ENCODE results near the gene STXBP4.

Gene STXBP4

GRCh38 chr17:55002458-55002857 lies 33.9 kb downstream of the STXBP4 start:
- no peak for TF ChIP-seq REST (IDR thresholded peaks at IDR 0.05; ENCODE audit: insufficient read depth in 1 of 2, low read depth in 2 of 2, low read length in 2 of 2)
- no peak for TF ChIP-seq TAF1 (IDR thresholded peaks at IDR 0.05; ENCODE audit: borderline replicate concordance, insufficient read depth, low read length)
- TF ChIP-seq SIN3A (IDR thresholded peaks at IDR 0.05; ENCODE audit: borderline replicate concordance, insufficient read depth, low read length): no peak
- TF ChIP-seq FOXP2 (optimal IDR thresholded peaks at IDR 0.05; ENCODE audit: borderline replicate concordance, extremely low read depth, extremely low read length, insufficient read depth): no peak
- TF ChIP-seq POLR2AphosphoS5 (IDR thresholded peaks at IDR 0.05; ENCODE audit: low read depth, low read length): no peak

GRCh38 chr17:55004484-55004883 lies 35.9 kb downstream of the STXBP4 start:
- TF ChIP-seq POLR2AphosphoS5 (IDR thresholded peaks at IDR 0.05; ENCODE audit: low read depth, low read length) (no peak), FOXP2 (optimal IDR thresholded peaks at IDR 0.05; ENCODE audit: borderline replicate concordance, extremely low read depth, extremely low read length, insufficient read depth) (no peak), TAF1 (IDR thresholded peaks at IDR 0.05; ENCODE audit: borderline replicate concordance, insufficient read depth, low read length) (no peak), SIN3A (IDR thresholded peaks at IDR 0.05; ENCODE audit: borderline replicate concordance, insufficient read depth, low read length) (no peak), REST (IDR thresholded peaks at IDR 0.05; ENCODE audit: insufficient read depth in 1 of 2, low read depth in 2 of 2, low read length in 2 of 2) (no peak)

- no peak for TF ChIP-seq SIN3A (IDR thresholded peaks at IDR 0.05; ENCODE audit: borderline replicate concordance, insufficient read depth, low read length)
- no peak for TF ChIP-seq FOXP2 (optimal IDR thresholded peaks at IDR 0.05; ENCODE audit: borderline replicate concordance, extremely low read depth, extremely low read length, insufficient read depth)
- no peak for TF ChIP-seq POLR2AphosphoS5 (IDR thresholded peaks at IDR 0.05; ENCODE audit: low read depth, low read length)
- no peak for TF ChIP-seq REST (IDR thresholded peaks at IDR 0.05; ENCODE audit: insufficient read depth in 1 of 2, low read depth in 2 of 2, low read length in 2 of 2)
- no peak for TF ChIP-seq TAF1 (IDR thresholded peaks at IDR 0.05; ENCODE audit: borderline replicate concordance, insufficient read depth, low read length)
Measured at GRCh38 chr17:55005520-55005919, 37.0 kb downstream of the STXBP4 start.

- no peak for TF ChIP-seq POLR2AphosphoS5 (IDR thresholded peaks at IDR 0.05; ENCODE audit: low read depth, low read length)
- no peak for TF ChIP-seq FOXP2 (optimal IDR thresholded peaks at IDR 0.05; ENCODE audit: borderline replicate concordance, extremely low read depth, extremely low read length, insufficient read depth)
- TF ChIP-seq REST (IDR thresholded peaks at IDR 0.05; ENCODE audit: insufficient read depth in 1 of 2, low read depth in 2 of 2, low read length in 2 of 2): no peak
- no peak for TF ChIP-seq SIN3A (IDR thresholded peaks at IDR 0.05; ENCODE audit: borderline replicate concordance, insufficient read depth, low read length)
- TF ChIP-seq TAF1 (IDR thresholded peaks at IDR 0.05; ENCODE audit: borderline replicate concordance, insufficient read depth, low read length): no peak
Measured at GRCh38 chr17:55023626-55024025, 55.1 kb downstream of the STXBP4 start.

- TF ChIP-seq POLR2AphosphoS5 (IDR thresholded peaks at IDR 0.05; ENCODE audit: low read depth, low read length) (no peak), TAF1 (IDR thresholded peaks at IDR 0.05; ENCODE audit: borderline replicate concordance, insufficient read depth, low read length) (no peak), SIN3A (IDR thresholded peaks at IDR 0.05; ENCODE audit: borderline replicate concordance, insufficient read depth, low read length) (no peak)
Measured at GRCh38 chr17:55037828-55038227, 69.3 kb downstream of the STXBP4 start.
